IMR-90 (cell line): Measurements from ENCODE around the gene GARNL3. TPM values are rescaled to one million over a fixed set of nuclear protein-coding genes. Genes with fewer than 3 reads are reported as not detected.
A peak's percentile ranks its signal among the peaks of the same experiment; 100 is the strongest.

Experiments used
- ATAC-seq: fragments of 200-7000 bp; cut with Tn5 transposase; 2 replicates; pipeline ENCODE4 v1.9.1; 2020; ENCODE audit warnings: low read depth, mild to moderate bottlenecking, moderate library complexity
- BruUV-seq: library from RNA; stranded (reverse); fragments of 400-500 nt; replicated peaks from 2 replicates; lab custom pipeline; 2021; lab: Mats Ljungman, UMichigan
- CTCF ChIA-PET: fragments of 300-600 bp; formaldehyde crosslinking; extraction: SDS; loops from one replicate; lab custom pipeline; 2021; ENCODE audit warnings: antibody characterized with exemption; lab: Yijun Ruan, JAX
- POLR2A ChIA-PET: fragments of 300-600 bp; sonication (Branson Sonifier 250); formaldehyde crosslinking; loops from one replicate; lab custom pipeline; 2022; ENCODE audit warnings: antibody characterized with exemption; ENCODE audit not compliant: unreplicated experiment; lab: Charles Lee
- DNase-seq: peaks from one replicate; pipeline ENCODE4 v3.0.0; 2013
- H2AFZ ChIP-seq: replicated peaks from 2 replicates; pipeline ENCODE3; 2013; ENCODE audit warnings: low read length, mild to moderate bottlenecking; ENCODE audit not compliant: poor library complexity
- H2AK5ac ChIP-seq: 2 replicates; pipeline ENCODE4 v1.6.1; 2013; ENCODE audit warnings: low read depth, low read length, inconsistent platforms
- H2AK9ac ChIP-seq: replicated peaks from 2 replicates; pipeline ENCODE3; 2013; ENCODE audit warnings: mild to moderate bottlenecking, low read depth, low read length, moderate library complexity; ENCODE audit not compliant: poor library complexity
- H2BK120ac ChIP-seq: 2 replicates; pipeline ENCODE4 v1.6.1; 2013; ENCODE audit warnings: low read depth, low read length, inconsistent platforms
- H2BK15ac ChIP-seq: 3 replicates; pipeline ENCODE4 v1.6.1; 2013; ENCODE audit warnings: low read depth, low read length, inconsistent platforms
- H2BK20ac ChIP-seq: 2 replicates; pipeline ENCODE4 v1.6.1; 2013; ENCODE audit warnings: low read depth, mild to moderate bottlenecking, inconsistent platforms, low read length, moderate library complexity
- H2BK5ac ChIP-seq: 2 replicates; pipeline ENCODE4 v1.6.1; 2013; ENCODE audit warnings: mild to moderate bottlenecking, low read depth, low read length, inconsistent platforms; ENCODE audit not compliant: poor library complexity, severe bottlenecking
- H3K14ac ChIP-seq: replicated peaks from 2 replicates; pipeline ENCODE4 v1.6.1; 2013; ENCODE audit warnings: low read depth, low read length, inconsistent platforms
- H3K18ac ChIP-seq: 2 replicates; pipeline ENCODE4 v1.6.1; 2013; ENCODE audit warnings: low read depth, low read length, control low read depth
- H3K23ac ChIP-seq: 2 replicates; pipeline ENCODE4 v1.6.1; 2013; ENCODE audit warnings: low read depth, low read length, inconsistent platforms
- H3K27ac ChIP-seq: 2 replicates; pipeline ENCODE4 v1.5.1; 2013; ENCODE audit warnings: mild to moderate bottlenecking, control low read depth, low read length; ENCODE audit not compliant: insufficient read depth
- H3K27me3 ChIP-seq: 2 replicates; pipeline ENCODE4 v1.6.1; 2013; ENCODE audit warnings: low read length; ENCODE audit not compliant: control insufficient read depth, insufficient read depth
- H3K36me3 ChIP-seq: 2 replicates; pipeline ENCODE4 v1.6.1; 2013; ENCODE audit warnings: low read length, mixed read lengths; ENCODE audit not compliant: control insufficient read depth, insufficient read depth
- H3K4ac ChIP-seq: 2 replicates; pipeline ENCODE4 v1.6.1; 2013; ENCODE audit warnings: low read depth, low read length, inconsistent platforms
- H3K4me1 ChIP-seq: 2 replicates; pipeline ENCODE4 v1.6.1; 2013; ENCODE audit warnings: low read length, mixed read lengths; ENCODE audit not compliant: control insufficient read depth, insufficient read depth
- H3K4me2 ChIP-seq: 2 replicates; pipeline ENCODE4 v1.6.1; 2013; ENCODE audit warnings: low read depth, mild to moderate bottlenecking, control low read depth, low read length, moderate library complexity
- H3K4me3 ChIP-seq: 2 replicates; pipeline ENCODE4 v1.5.1; 2013; ENCODE audit warnings: low read depth, mild to moderate bottlenecking, control low read depth, low read length, moderate library complexity; ENCODE audit not compliant: insufficient read depth
- H3K56ac ChIP-seq: 2 replicates; pipeline ENCODE4 v1.6.1; 2013; ENCODE audit warnings: low read length, inconsistent platforms; ENCODE audit not compliant: insufficient read depth; ENCODE audit errors: extremely low read depth
- H3K79me1 ChIP-seq, 2 experiments: 2 replicates each; pipeline ENCODE4 v1.6.1; 2013; ENCODE audit warnings: low read length in 2 of 2, inconsistent platforms in 1 of 2, low read depth in 1 of 2
- H3K9ac ChIP-seq: 2 replicates; pipeline ENCODE4 v1.6.1; 2013; ENCODE audit warnings: low read depth, low read length, control low read depth
- H3K9me1 ChIP-seq: 2 replicates; pipeline ENCODE4 v1.6.1; 2013; ENCODE audit warnings: low read length, inconsistent platforms; ENCODE audit not compliant: insufficient read depth
- H3K9me3 ChIP-seq: 2 replicates; pipeline ENCODE4 v1.6.1; 2013; ENCODE audit warnings: low read length; ENCODE audit not compliant: control insufficient read depth, insufficient read depth
- H4K20me1 ChIP-seq: 2 replicates; pipeline ENCODE4 v1.6.1; 2013; ENCODE audit warnings: low read length, inconsistent platforms; ENCODE audit not compliant: insufficient read depth
- H4K5ac ChIP-seq: 2 replicates; pipeline ENCODE4 v1.6.1; 2013; ENCODE audit warnings: mild to moderate bottlenecking, low read depth, low read length, control low read depth
- H4K8ac ChIP-seq, 2 experiments: 2 replicates each; pipeline ENCODE4 v1.6.1; 2013; ENCODE audit warnings: low read depth in 2 of 2, low read length in 2 of 2, control low read depth in 1 of 2, inconsistent platforms in 1 of 2
- H4K91ac ChIP-seq: 2 replicates; pipeline ENCODE4 v1.6.1; 2013; ENCODE audit warnings: low read depth, low read length, inconsistent platforms; ENCODE audit not compliant: insufficient read depth
- MXI1 ChIP-seq: IDR thresholded peaks from 2 replicates; pipeline ENCODE4 v1.6.1; 2012; ENCODE audit warnings: low read depth, mild to moderate bottlenecking, low read length, moderate library complexity, borderline replicate concordance
- POLR2A ChIP-seq: IDR thresholded peaks from 2 replicates; pipeline ENCODE4 v1.6.1; 2012; ENCODE audit warnings: mild to moderate bottlenecking, low read depth, low read length
- WGBS, 2 experiments: methylation state at CpG; one replicate each; pipeline versions ENCODE4 v1.1.5 to v1.1.7; 2013; ENCODE audit warnings: missing lambda C conversion rate in 2 of 2; ENCODE audit not compliant: insufficient read length in 1 of 2; ENCODE audit errors: extremely low coverage in 2 of 2; 5-methylcytosine and 5-hydroxymethylcytosine counted together
- dilution Hi-C: fragments of 300-500 bp; cut with HindIII; formaldehyde crosslinking; loops from one replicate; pipeline ENCODE4 v1.14.3; 2018; ENCODE audit warnings: low sequenced_read_pairs; ENCODE audit not compliant: unreplicated experiment
- in situ Hi-C: fragments of 300-500 bp; cut with MboI; formaldehyde crosslinking; loops from 3 replicates; pipeline ENCODE4 v1.14.3; 2019; ENCODE audit warnings: low sequenced_read_pairs, inconsistent platforms, mixed read lengths
- intact Hi-C: fragments of 100-400 bp; cut with micrococcal nuclease; formaldehyde crosslinking; loops from 2 replicates; pipeline ENCODE4 v1.10.0; 2022
- polyA plus RNA-seq, 3 experiments: library from polyadenylated mRNA; depleted of rRNA; stranded (reverse); fragments of >200 nt; gene quantifications; 2 replicates each; pipeline ENCODE4 v1.2.3, GENCODE V29; 2012; ENCODE audit warnings: low replicate concordance in 1 of 3
- total RNA-seq: library from RNA; depleted of rRNA; stranded (reverse); fragments of >200 nt; gene quantifications from 2 replicates; pipeline ENCODE4 v1.2.3, GENCODE V29; 2012
- TF ChIP-seq, protein P1 (sequence below): fragments of 150-350 bp; IDR thresholded peaks from 2 replicates; pipeline ENCODE4 v1.6.1; 2017; ENCODE audit warnings: mild to moderate bottlenecking, antibody characterized with exemption, low read length, low read depth

Gene GARNL3
- total and polyA plus RNA-seq, 2 of the 4 experiments (the other 2 are of a cell fraction) = 1.9 to 5.0 TPM

DNA sequence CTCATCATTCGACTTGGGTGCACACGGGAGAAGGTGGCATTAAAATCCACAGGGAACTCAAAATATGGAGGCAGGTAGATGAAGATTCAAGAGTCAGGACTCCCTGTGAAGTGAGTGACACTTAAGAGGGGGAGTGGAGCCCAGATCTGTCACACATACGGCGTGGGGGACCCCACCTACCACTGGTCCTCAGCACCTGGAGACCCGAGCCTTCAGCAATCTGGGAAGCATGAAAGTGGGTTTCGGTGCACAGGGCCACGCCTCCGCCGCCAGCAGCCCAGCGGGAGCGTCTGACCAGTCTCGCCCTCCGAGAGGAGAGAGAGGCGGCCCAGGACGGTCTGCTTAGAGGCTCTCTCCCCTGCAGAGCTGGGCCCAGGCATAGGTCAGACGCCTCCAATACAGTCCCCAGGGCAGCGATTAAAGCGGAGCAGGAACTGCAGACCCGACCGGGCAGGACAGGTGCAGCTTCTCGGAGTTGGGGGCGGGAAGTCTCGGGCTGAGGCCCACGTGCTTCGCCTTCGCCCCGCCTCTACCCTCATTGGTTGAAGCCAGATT is 131.8 kb downstream of the GARNL3 start:
- H4K8ac ChIP-seq = no peak overlapping the region
- 32% methylated on average over 4 of the region's 27 CpGs; no CpG with 5 or more reads in 1 of the 2 experiments for WGBS, 2 experiments
- no peak for DNase-seq
- intact Hi-C loops (loop anchor here (2.0 to 10.0 kb wide), 2 partner anchors 112 to 180 kb away; no protein-coding TSS in a partner anchor), in situ Hi-C loops (loop anchor here (5.0 to 25.0 kb wide), 2 partner anchors 179 to 459 kb away; no protein-coding TSS in a partner anchor), dilution Hi-C loops (no loop called here)
- no peaks in the 10 kb centered on the region for H3K9me3 ChIP-seq
- CTCF ChIA-PET = interaction anchor here (0.6 to 1.4 kb wide), 5 partner anchors 9 to 191 kb away, joined by 3 to 5 read pairs (median 3); no protein-coding TSS in a partner anchor
- H4K91ac ChIP-seq = no peak overlapping the region
- H2AFZ ChIP-seq = peak overlapping the region; percentile 94
- peak; percentile 1 for ATAC-seq
- BruUV-seq = no TSS peak
- no peak overlapping the region for H3K9ac ChIP-seq
- H3K4me1 ChIP-seq = peaks cover 2% of the 10 kb centered on the region; the same call in 1 of the 2 replicates
- no peak overlapping the region for H3K56ac ChIP-seq
- no peak overlapping the region for H2BK15ac ChIP-seq
- H3K4me2 ChIP-seq = peak overlapping the region; percentile 77
- TF ChIP-seq POLR2A = no peak
- TF ChIP-seq, protein P1, sequence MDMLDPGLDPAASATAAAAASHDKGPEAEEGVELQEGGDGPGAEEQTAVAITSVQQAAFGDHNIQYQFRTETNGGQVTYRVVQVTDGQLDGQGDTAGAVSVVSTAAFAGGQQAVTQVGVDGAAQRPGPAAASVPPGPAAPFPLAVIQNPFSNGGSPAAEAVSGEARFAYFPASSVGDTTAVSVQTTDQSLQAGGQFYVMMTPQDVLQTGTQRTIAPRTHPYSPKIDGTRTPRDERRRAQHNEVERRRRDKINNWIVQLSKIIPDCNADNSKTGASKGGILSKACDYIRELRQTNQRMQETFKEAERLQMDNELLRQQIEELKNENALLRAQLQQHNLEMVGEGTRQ = peak; percentile 91
- TF ChIP-seq MXI1 = peak; percentile 84
- POLR2A ChIA-PET = interaction anchor here (1.4 kb wide), 1 partner anchor 10 kb away, joined by 3 read pairs; no protein-coding TSS in a partner anchor
- peaks cover 8% of the 10 kb centered on the region for H3K9me1 ChIP-seq
- no peak overlapping the region for H3K23ac ChIP-seq
- peaks cover 0 to 13% of the 10 kb centered on the region in 2 experiments; a peak in 2 of 4 replicates for H3K79me1 ChIP-seq
- H3K27ac ChIP-seq = no peak overlapping the region
- H3K4me3 ChIP-seq = peak overlapping the region; percentile 35
- H2BK5ac ChIP-seq = no peak overlapping the region
- H4K5ac ChIP-seq = no peak overlapping the region
- H3K27me3 ChIP-seq = peaks cover 5% of the 10 kb centered on the region; the same call in 1 of the 2 replicates
- no peak overlapping the region for H2AK5ac ChIP-seq
- H2BK120ac ChIP-seq = no peak overlapping the region
- peak overlapping the region; percentile 46 for H2AK9ac ChIP-seq
- H3K4ac ChIP-seq = no peak overlapping the region
- H4K20me1 ChIP-seq = peaks cover 6% of the 10 kb centered on the region; the same call in 1 of the 2 replicates
- H3K14ac ChIP-seq = no peak overlapping the region
- H3K18ac ChIP-seq = no peak overlapping the region
- no peak overlapping the region for H2BK20ac ChIP-seq
- H3K36me3 ChIP-seq = 0 out of 2 replicates have a peak, but pooled peaks cover 1% of the 10 kb centered on the region
